ENCODE data around the gene NDUFS3.

Gene NDUFS3

GRCh38 chr11:47587723-47588326, 9.0 kb downstream of the NDUFS3 start:
- no peak for TF ChIP-seq CTCF (IDR thresholded peaks at IDR 0.05; ENCODE audit: low read depth, low read length)
- no peak overlapping the region for H3K4me3 ChIP-seq (ENCODE audit: low read depth, low read length)

- H3K4me3 ChIP-seq (ENCODE audit: low read depth, low read length) = no peak overlapping the region
- no peak for TF ChIP-seq CTCF (IDR thresholded peaks at IDR 0.05; ENCODE audit: low read depth, low read length)
Measured at GRCh38 chr11:47589118-47589517, 10.2 kb downstream of the NDUFS3 start.

GRCh38 chr11:47589584-47589976, 10.7 kb downstream of the NDUFS3 start:
- TF ChIP-seq CTCF (IDR thresholded peaks at IDR 0.05; ENCODE audit: low read depth, low read length) = no peak
- H3K4me3 ChIP-seq (ENCODE audit: low read depth, low read length) = no peak overlapping the region

- H3K4me3 ChIP-seq (ENCODE audit: low read depth, low read length) = no peak overlapping the region
- TF ChIP-seq CTCF (IDR thresholded peaks at IDR 0.05; ENCODE audit: low read depth, low read length) = no peak
Measured at GRCh38 chr11:47589977-47590861, 11.3 kb downstream of the NDUFS3 start.

GRCh38 chr11:47591764-47592163, 12.9 kb downstream of the NDUFS3 start:
- H3K4me3 ChIP-seq (ENCODE audit: low read depth, low read length) = no peak overlapping the region
- TF ChIP-seq CTCF (IDR thresholded peaks at IDR 0.05; ENCODE audit: low read depth, low read length) = no peak

- no peak for TF ChIP-seq CTCF (IDR thresholded peaks at IDR 0.05; ENCODE audit: low read depth, low read length)
- no peak overlapping the region for H3K4me3 ChIP-seq (ENCODE audit: low read depth, low read length)
Measured at GRCh38 chr11:47592251-47592650, 13.4 kb downstream of the NDUFS3 start.

GRCh38 chr11:47592970-47593369, 14.1 kb downstream of the NDUFS3 start:
- no peak for TF ChIP-seq CTCF (IDR thresholded peaks at IDR 0.05; ENCODE audit: low read depth, low read length)
- no peak overlapping the region for H3K4me3 ChIP-seq (ENCODE audit: low read depth, low read length)

Data from WI38 (cell line).